GM21360 (cell line): ENCODE measurements around the gene LIPJ.
A peak's percentile ranks its signal among the peaks of the same experiment; 100 is the strongest.

Source experiments
- ATAC-seq: cut with Tn5 transposase; IDR thresholded peaks from one replicate; pipeline ENCODE4 v1.9.1; 2021; ENCODE audit warnings: mild to moderate bottlenecking, moderate library complexity; ENCODE audit not compliant: unreplicated experiment

The LIPJ gene

GRCh38 chr10:88592906-88593305, 6.3 kb downstream of the LIPJ start:
- ATAC-seq = no peak

- ATAC-seq = no peak
These were observed 7.9 kb downstream of the LIPJ start for GRCh38 chr10:88594482-88594881.

- ATAC-seq = peak; percentile 76
These were observed 11.5 kb downstream of the LIPJ start for GRCh38 chr10:88598055-88598454.

- ATAC-seq = no peak
These were observed 21.6 kb downstream of the LIPJ start for GRCh38 chr10:88608052-88608732.

GRCh38 chr10:88608780-88609179, 22.2 kb downstream of the LIPJ start:
- no peak for ATAC-seq

GRCh38 chr10:88616250-88616977, 29.9 kb downstream of the LIPJ start:
- ATAC-seq = no peak

- no peak for ATAC-seq
These were observed 31.3 kb downstream of the LIPJ start for GRCh38 chr10:88617772-88618300.

GRCh38 chr10:88618496-88618895, 31.9 kb downstream of the LIPJ start:
- ATAC-seq = no peak

- no peak for ATAC-seq
These were observed 33.9 kb downstream of the LIPJ start for GRCh38 chr10:88620441-88620840.

- no peak for ATAC-seq
These were observed 37.3 kb downstream of the LIPJ start for GRCh38 chr10:88623835-88624234.

GRCh38 chr10:88624840-88625239, 38.3 kb downstream of the LIPJ start:
- ATAC-seq = no peak

GRCh38 chr10:88640186-88640585, 53.6 kb downstream of the LIPJ start:
- no peak for ATAC-seq

GRCh38 chr10:88642209-88642608, 55.6 kb downstream of the LIPJ start:
- no peak for ATAC-seq

- ATAC-seq = no peak
These were observed 56.4 kb downstream of the LIPJ start for GRCh38 chr10:88642963-88643362.

GRCh38 chr10:88647061-88647615, 60.6 kb downstream of the LIPJ start:
- ATAC-seq = no peak

GRCh38 chr10:88651101-88651551, 64.6 kb downstream of the LIPJ start:
- no peak for ATAC-seq

GRCh38 chr10:88652616-88653015, 66.1 kb downstream of the LIPJ start:
- ATAC-seq = no peak
